K562 (cell line): Measurements from ENCODE around the gene SPATS1. TPM values are rescaled to one million over a fixed set of nuclear protein-coding genes. Genes with fewer than 3 reads are reported as not detected.

Source experiments
- CEBPB ChIP-seq: fragments of 450-650 bp; IDR thresholded peaks from 2 replicates; pipeline ENCODE4 v1.6.1; 2016; ENCODE audit warnings: missing genetic modification characterization, missing compliant biosample characterization
- FIP1L1 ChIP-seq: fragments of 200-400 bp; formaldehyde crosslinking; IDR thresholded peaks from 2 replicates; pipeline ENCODE4 v1.6.1; 2018; ENCODE audit warnings: mild to moderate bottlenecking, low read depth, low read length; ENCODE audit not compliant: poor library complexity, severe bottlenecking
- GATAD2B ChIP-seq: fragments of 450-650 bp; IDR thresholded peaks from 2 replicates; pipeline ENCODE4 v1.6.1; 2017; ENCODE audit warnings: mild to moderate bottlenecking, borderline replicate concordance
- GTF2B ChIP-seq: IDR thresholded peaks from 2 replicates; pipeline ENCODE4 v1.6.1; 2011; ENCODE audit not compliant: insufficient read length; ENCODE audit errors: extremely low read depth
- GTF2F1 ChIP-seq: IDR thresholded peaks from 2 replicates; pipeline ENCODE4 v1.6.1; 2011; ENCODE audit warnings: low read depth, low read length, improper control_type of control experiment
- HNRNPUL1 ChIP-seq: fragments of 200-400 bp; formaldehyde crosslinking; IDR thresholded peaks from 2 replicates; pipeline ENCODE4 v1.6.1; 2017; ENCODE audit warnings: low read length
- MEF2D ChIP-seq: conservative IDR thresholded peaks from 2 replicates; pipeline ENCODE4 v1.6.1; 2016; ENCODE audit warnings: low read depth, missing genetic modification characterization, missing compliant biosample characterization
- PHF8 ChIP-seq: fragments of 200-600 bp; sonication (generic); IDR thresholded peaks from 2 replicates; pipeline ENCODE4 v1.6.1; 2012; ENCODE audit warnings: mixed run types, mild to moderate bottlenecking, inconsistent platforms, low read length, moderate library complexity, borderline replicate concordance
- RBM22 ChIP-seq: fragments of 200-400 bp; formaldehyde crosslinking; IDR thresholded peaks from 2 replicates; pipeline ENCODE4 v1.6.1; 2018; ENCODE audit warnings: low read length, low read depth; ENCODE audit not compliant: poor library complexity, severe bottlenecking
- SNRNP70 ChIP-seq: fragments of 200-400 bp; formaldehyde crosslinking; optimal IDR thresholded peaks from 2 replicates; pipeline ENCODE3; 2017; ENCODE audit warnings: low read depth, low read length
- TCF15 ChIP-seq: fragments of 250-450 bp; sonication (Bioruptor Pico); IDR thresholded peaks from 2 replicates; pipeline ENCODE4 v1.8.0; 2022; ENCODE audit warnings: moderate library complexity, mild to moderate bottlenecking, inconsistent platforms
- TEAD4 ChIP-seq, 2 experiments: sonication (generic) in 1 of 2; formaldehyde crosslinking in 1 of 2; IDR thresholded peaks; 2 replicates each; pipeline versions ENCODE4 v1.6.1 to v1.8.0; 2012 to 2022; ENCODE audit warnings: borderline replicate concordance in 1 of 2, inconsistent platforms in 1 of 2, low read length in 1 of 2, mild to moderate bottlenecking in 1 of 2, missing genetic modification reagents in 1 of 2
- ZBTB11 ChIP-seq, 3 experiments: fragments of 200-800 bp in 1 of 3; fragments of 250-450 bp in 1 of 3; fragments of 450-650 bp in 1 of 3; sonication (Bioruptor Pico) in 1 of 3; sonication (Bioruptor generic) in 1 of 3; formaldehyde crosslinking in 1 of 3; IDR thresholded peaks; 2 replicates each; pipeline versions ENCODE4 v1.6.1 to v1.8.0; 2016 to 2022; ENCODE audit warnings: mild to moderate bottlenecking in 2 of 3, missing genetic modification characterization in 2 of 3, missing compliant biosample characterization in 1 of 3, moderate library complexity in 1 of 3
- ZKSCAN8 ChIP-seq: fragments of 200-800 bp; sonication (Bioruptor generic); IDR thresholded peaks from 2 replicates; pipeline ENCODE4 v1.6.1; 2016; ENCODE audit warnings: missing genetic modification characterization, missing compliant biosample characterization
- ZMIZ1 ChIP-seq, 2 experiments: fragments of 150-350 bp in 1 of 2; IDR thresholded peaks; 2 replicates each; pipeline ENCODE4 v1.6.1; 2012 to 2016; ENCODE audit warnings: low read depth in 2 of 2, low read length in 2 of 2, mild to moderate bottlenecking in 1 of 2, moderate library complexity in 1 of 2
- ZNF197 ChIP-seq: fragments of 200-800 bp; sonication (Bioruptor generic); IDR thresholded peaks from 2 replicates; pipeline ENCODE4 v1.6.1; 2016; ENCODE audit warnings: low read depth, missing genetic modification characterization, missing compliant biosample characterization
- ZNF253 ChIP-seq: fragments of 250-450 bp; sonication (Bioruptor Pico); conservative IDR thresholded peaks from 2 replicates; pipeline ENCODE4 v1.6.1; 2021; ENCODE audit warnings: mild to moderate bottlenecking
- polyA plus RNA-seq, 8 experiments: library from polyadenylated mRNA; depleted of rRNA in 4 of 8; stranded (reverse) in 5 of 8; unstranded in 3 of 8; fragments of >200 nt; fragmentation: Nextera tagmentation in 2 of 8; fragmentation: Illumina TruSeq in 1 of 8; extraction: Ambion mirVana in 2 of 8; extraction: Trizol in 1 of 8; gene quantifications; 2 replicates each; pipeline versions ENCODE4 v1.2.1 to v1.2.3, GENCODE V29; 2011 to 2014; ENCODE audit warnings: inconsistent platforms in 1 of 8, missing spikeins in 1 of 8
- total RNA-seq, 7 experiments: library from RNA; depleted of rRNA in 6 of 7; stranded (reverse); fragments of >200 nt in 6 of 7; fragmentation: Illumina TruSeq in 2 of 7; extraction: Trizol in 2 of 7; gene quantifications; 2 replicates each; pipeline versions ENCODE4 v1.2.1 to v1.2.3, GENCODE V29; 2011 to 2021; ENCODE audit warnings: low replicate concordance in 1 of 7

Gene SPATS1
- total and polyA plus RNA-seq, 9 of the 15 experiments (the other 6 are each of a cell fraction or from before 2014, with no cell fraction given): not detected

GRCh38 chr6:44312901-44313788, 29.3 kb upstream of the SPATS1 start, which contains the start of gene AARS2 (continued):
- TF ChIP-seq ZMIZ1 (IDR thresholded peaks at IDR 0.05; ENCODE audit: low read depth in 2 of 2, low read length in 2 of 2) (peak in 1 of 2 experiments; percentile 76; a peak in 2 of 4 replicates), CEBPB (no peak), ZKSCAN8 (CRISPR knock-in tag) (no peak), TEAD4 (IDR thresholded peaks at IDR 0.05; ENCODE audit: low read length) (peak; percentile 31; the same call in 1 of the 2 replicates), TEAD4 (CRISPR knock-in tag; IDR thresholded peaks at IDR 0.05; ENCODE audit: borderline replicate concordance) (no peak), TCF15 (CRISPR knock-in tag) (no peak), ZBTB11 (CRISPR knock-in tag; IDR thresholded peaks at IDR 0.05) (0 out of 6 replicates have a peak, but pooled peaks of 1 of the 3 experiments have one; percentile 9), RBM22 (peak; percentile 78), FIP1L1 (peak; percentile 84), HNRNPUL1 (no peak), ZNF253 (CRISPR knock-in tag) (no peak), MEF2D (tag) (0 out of 2 replicates have a peak, but pooled peaks have one; percentile 33), PHF8 (peak; percentile 100), GATAD2B (peak; percentile 57; the same call in 1 of the 2 replicates), ZNF197 (CRISPR knock-in tag) (peak; percentile 58; the same call in 1 of the 2 replicates), SNRNP70 (no peak), GTF2B (no peak), GTF2F1 (no peak; the same call in 1 of the 2 replicates)
